Measurements from ENCODE around the gene ATG7. TPM values are rescaled to one million over a fixed set of nuclear protein-coding genes. Genes with fewer than 3 reads are reported as not detected.

The ATG7 gene
- polyA plus RNA-seq, 2 of the 4 experiments (the other 2 are of a cell fraction), result 27.2 to 41.2 TPM

DNA sequence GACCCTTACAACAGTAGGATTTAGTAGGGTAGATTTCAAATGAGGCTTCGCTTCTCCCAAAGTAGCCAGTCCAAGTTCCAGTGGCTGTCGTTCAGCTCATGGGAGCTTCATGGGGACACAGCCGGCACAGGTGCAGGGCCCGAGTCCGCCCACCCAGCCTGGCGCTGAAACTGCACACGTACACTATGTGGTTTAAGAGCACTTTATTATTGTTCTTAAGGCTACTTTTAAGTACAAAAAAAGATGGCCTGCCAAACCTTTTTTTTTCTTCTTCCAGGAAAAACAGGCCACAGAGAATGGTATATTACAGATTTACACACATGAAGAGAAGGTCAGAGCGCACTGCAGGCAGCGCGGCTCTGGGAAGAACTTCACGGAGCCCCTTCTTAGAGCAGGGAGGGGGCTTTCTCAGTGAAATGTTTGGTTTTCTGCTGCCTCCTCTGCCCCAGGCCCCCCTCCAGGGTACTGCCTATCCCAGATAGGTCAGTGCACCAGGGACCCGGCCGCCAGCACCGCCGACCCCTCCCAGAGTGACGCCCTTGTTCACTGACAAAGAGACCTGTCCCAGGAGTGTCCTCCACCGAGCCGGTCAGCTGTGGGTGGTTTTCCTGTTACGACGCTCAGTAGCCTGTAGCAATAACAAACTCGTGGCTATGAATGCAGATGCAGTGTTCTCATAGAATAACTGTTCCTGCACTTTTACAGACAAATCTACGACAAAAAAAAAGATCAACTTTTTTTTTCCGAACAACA lies 283.9 kb downstream of the ATG7 start:
- DNase-seq (ENCODE audit: low read depth in 1 of 2, low spot score in 1 of 2), result no peak
- ChIA-PET CTCF (interaction anchor here (0.7 to 2.3 kb wide), 6 partner anchors 10 to 184 kb away, joined by 3 to 8 read pairs (median 4); no protein-coding TSS in a partner anchor), POLR2A (no interaction called here)
- H3K4me3 ChIP-seq, result no peak overlapping the region
- FAIRE-seq, result no peak
- no peak for ATAC-seq
- peaks cover 6% of the 10 kb centered on the region; the same call in 1 of the 3 replicates for H3K4me1 ChIP-seq
- no peak overlapping the region for H3K4me2 ChIP-seq
- 93% methylated on average over 23 of the region's 23 CpGs for WGBS (ENCODE audit: missing lambda C conversion rate)
- no peak for TF ChIP-seq JUN (IDR thresholded peaks at IDR 0.05)
- TF ChIP-seq HOXA7 (CRISPR knock-in tag; IDR thresholded peaks at IDR 0.05), result no peak
- no peak for TF ChIP-seq JUNB (IDR thresholded peaks at IDR 0.05)
- no peak for TF ChIP-seq RFX5 (IDR thresholded peaks at IDR 0.05)
- no peak overlapping the region for H3K27ac ChIP-seq
- H3K9me3 ChIP-seq, result no peaks in the 10 kb centered on the region

DNA sequence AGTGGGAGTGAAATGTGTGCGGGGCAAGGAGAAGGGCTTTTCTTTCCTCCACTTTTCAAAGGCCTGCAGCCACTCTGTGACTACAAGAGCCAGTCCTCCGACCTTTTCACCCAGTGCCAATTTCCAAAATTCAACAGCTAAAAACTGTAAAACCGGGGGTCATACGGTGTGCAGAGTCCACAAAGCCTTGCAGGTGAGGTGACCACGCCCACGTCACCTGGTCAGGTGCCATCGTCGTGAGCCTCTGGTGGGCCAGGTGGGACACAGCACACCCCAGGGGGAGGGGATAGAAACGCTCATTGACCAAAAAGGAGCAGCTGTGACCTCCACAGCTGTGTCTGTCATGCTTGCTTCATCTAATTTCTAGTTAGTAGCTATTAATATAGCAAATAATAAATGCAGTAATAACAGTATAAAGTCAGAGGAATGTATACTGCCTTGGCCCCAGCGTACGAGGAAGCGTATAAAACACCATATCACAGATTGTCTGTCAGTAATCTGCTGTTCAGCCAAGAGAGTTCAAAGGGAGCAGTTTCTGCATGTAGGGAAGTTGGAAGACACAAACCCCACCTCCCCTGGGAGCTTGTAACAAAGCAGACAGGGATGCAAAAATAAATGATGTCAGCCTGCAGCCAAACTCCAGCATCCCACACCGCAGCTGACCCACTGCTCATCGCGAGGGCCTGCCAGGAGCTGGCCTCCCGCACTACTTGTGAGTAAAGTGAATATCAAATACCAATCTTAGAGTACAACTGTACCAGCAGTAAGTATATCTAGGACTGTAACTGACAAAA lies 284.9 kb downstream of the ATG7 start:
- TF ChIP-seq, protein P1, sequence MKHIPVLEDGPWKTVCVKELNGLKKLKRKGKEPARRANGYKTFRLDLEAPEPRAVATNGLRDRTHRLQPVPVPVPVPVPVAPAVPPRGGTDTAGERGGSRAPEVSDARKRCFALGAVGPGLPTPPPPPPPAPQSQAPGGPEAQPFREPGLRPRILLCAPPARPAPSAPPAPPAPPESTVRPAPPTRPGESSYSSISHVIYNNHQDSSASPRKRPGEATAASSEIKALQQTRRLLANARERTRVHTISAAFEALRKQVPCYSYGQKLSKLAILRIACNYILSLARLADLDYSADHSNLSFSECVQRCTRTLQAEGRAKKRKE (CRISPR knock-in tag; IDR thresholded peaks at IDR 0.05; ENCODE audit: low read depth), result no peak
- TF ChIP-seq ZC3H11A (IDR thresholded peaks at IDR 0.05) (no peak), CHD4 (IDR thresholded peaks at IDR 0.05; ENCODE audit: borderline replicate concordance) (no peak), POLR2A (IDR thresholded peaks at IDR 0.05; ENCODE audit: low read length) (no peak)
- H3K4me3 ChIP-seq, result no peak overlapping the region
- no peak for ATAC-seq
- no peak for DNase-seq (ENCODE audit: low read depth in 1 of 2, low spot score in 1 of 2)
- peaks cover 6% of the 10 kb centered on the region; the same call in 1 of the 3 replicates for H3K4me1 ChIP-seq
- ChIA-PET CTCF (interaction anchor here (0.7 to 2.3 kb wide), 5 partner anchors 11 to 69 kb away, joined by 3 to 8 read pairs (median 3); no protein-coding TSS in a partner anchor), POLR2A (interaction anchor here (0.7 kb wide), 1 partner anchor 11 kb away, joined by 3 read pairs; no protein-coding TSS in a partner anchor)
- H3K27ac ChIP-seq, result no peak overlapping the region
- H3K4me2 ChIP-seq, result no peak overlapping the region
- 89% methylated on average over 16 of the region's 16 CpGs for WGBS (ENCODE audit: missing lambda C conversion rate)
- no peaks in the 10 kb centered on the region for H3K9me3 ChIP-seq
- FAIRE-seq, result no peak

GRCh38 chr3:11558002-11558401 lies 285.8 kb downstream of the ATG7 start:
- H3K4me2 ChIP-seq, result no peak overlapping the region
- no peak for DNase-seq (ENCODE audit: low read depth in 1 of 2, low spot score in 1 of 2)
- no peak for FAIRE-seq
- no peak overlapping the region for H3K4me3 ChIP-seq
- H3K27ac ChIP-seq, result no peak overlapping the region
- TF ChIP-seq JUNB (IDR thresholded peaks at IDR 0.05), result no peak
- no peak for TF ChIP-seq ZSCAN20 (CRISPR knock-in tag; IDR thresholded peaks at IDR 0.05)
- no peak for ATAC-seq
- H3K4me1 ChIP-seq, result peaks cover 6% of the 10 kb centered on the region; the same call in 1 of the 3 replicates
- 78% methylated on average over 13 of the region's 13 CpGs for WGBS (ENCODE audit: missing lambda C conversion rate)
- POLR2A ChIA-PET, result interaction anchor here (0.6 to 0.7 kb wide), 2 partner anchors 9 to 10 kb away, joined by 3 to 4 read pairs; no protein-coding TSS in a partner anchor
- no peaks in the 10 kb centered on the region for H3K9me3 ChIP-seq
- CTCF ChIA-PET, result interaction anchor here (1.0 to 1.6 kb wide), 2 partner anchors 18 to 42 kb away, joined by 3 read pairs; no protein-coding TSS in a partner anchor

GRCh38 chr3:11558411-11558903 lies 286.3 kb downstream of the ATG7 start:
- 91% methylated on average over 11 of the region's 17 CpGs for WGBS (ENCODE audit: missing lambda C conversion rate)
- FAIRE-seq, result no peak
- CTCF ChIA-PET, result interaction anchor here (1.6 kb wide), 1 partner anchor 17 kb away, joined by 3 read pairs; no protein-coding TSS in a partner anchor
- H3K4me3 ChIP-seq, result no peak overlapping the region
- DNase-seq (ENCODE audit: low read depth in 1 of 2, low spot score in 1 of 2), result no peak
- TF ChIP-seq POLR2AphosphoS2 (conservative IDR thresholded peaks at IDR 0.05; ENCODE audit: low read length), result no peak
- no peak for TF ChIP-seq RAD21 (conservative IDR thresholded peaks at IDR 0.05 in 1 of 2, IDR thresholded peaks at IDR 0.05 in 1 of 2)
- no peak for TF ChIP-seq NR3C1 (IDR thresholded peaks at IDR 0.05)
- TF ChIP-seq RARB (CRISPR knock-in tag; IDR thresholded peaks at IDR 0.05), result no peak
- no peak for TF ChIP-seq ZNF302 (CRISPR knock-in tag; IDR thresholded peaks at IDR 0.05)
- no peak for TF ChIP-seq ZSCAN20 (CRISPR knock-in tag; IDR thresholded peaks at IDR 0.05)
- TF ChIP-seq CEBPB (IDR thresholded peaks at IDR 0.05), result no peak
- TF ChIP-seq MYC (IDR thresholded peaks at IDR 0.05; ENCODE audit: borderline replicate concordance, low read length), result no peak
- no peak for TF ChIP-seq ELK1 (IDR thresholded peaks at IDR 0.05; ENCODE audit: low read depth, low read length)
- no peak for TF ChIP-seq SMC3 (IDR thresholded peaks at IDR 0.05)
- TF ChIP-seq SREBF2 (IDR thresholded peaks at IDR 0.05), result no peak
- no peak for TF ChIP-seq CHD2 (IDR thresholded peaks at IDR 0.05; ENCODE audit: low read length, partially characterized antibody)
- TF ChIP-seq MAFK (IDR thresholded peaks at IDR 0.05; ENCODE audit: partially characterized antibody), result no peak
- peaks cover 6% of the 10 kb centered on the region; the same call in 1 of the 3 replicates for H3K4me1 ChIP-seq
- H3K9me3 ChIP-seq, result no peaks in the 10 kb centered on the region
- H3K4me2 ChIP-seq, result no peak overlapping the region
- ATAC-seq, result no peak
- H3K27ac ChIP-seq, result no peak overlapping the region
- POLR2A ChIA-PET, result interaction anchor here (0.6 kb wide), 1 partner anchor 10 kb away, joined by 4 read pairs; no protein-coding TSS in a partner anchor

Measured in A549 (cell line).